ENCODE measurements around the gene UBE2D2. TPM values are rescaled to one million over a fixed set of nuclear protein-coding genes. Genes with fewer than 3 reads are reported as not detected.

UBE2D2 gene
- total and polyA plus RNA-seq, 2 experiments from 2014 or later, result 120 to 172 TPM

- ATAC-seq (no peak), DNase-seq (ENCODE audit: low spot score) (no peak)
- H3K4me1 Mint-ChIP-seq, result peaks cover 5% of the 10 kb centered on the region
- H3K27ac Mint-ChIP-seq, result no peak overlapping the region
- H3K36me3 Mint-ChIP-seq (ENCODE audit: low read depth), result peaks cover 37% of the 10 kb centered on the region
- Histone ChIP-seq H3K79me2 (replicated peaks; ENCODE audit: insufficient read depth) (peaks cover 99% of the 10 kb centered on the region), H3K4me2 (no peak overlapping the region), H3K9me2 (ENCODE audit: insufficient read depth) (no peaks in the 10 kb centered on the region), H4K20me1 (replicated peaks; ENCODE audit: insufficient read depth) (peaks cover 51% of the 10 kb centered on the region), H3K27me3 (ENCODE audit: insufficient read depth) (no peaks in the 10 kb centered on the region), H3K27ac (ENCODE audit: low read depth) (no peak overlapping the region), H3F3A (replicated peaks; ENCODE audit: low read depth) (peaks cover 17% of the 10 kb centered on the region), H2AFZ (no peak overlapping the region), H3K36me3 (ENCODE audit: insufficient read depth) (peaks cover 9% of the 10 kb centered on the region), H3K4me1 (ENCODE audit: insufficient read depth) (peaks cover 3% of the 10 kb centered on the region), H3K4me3 (no peak overlapping the region)
- H3K4me3 Mint-ChIP-seq, result no peak overlapping the region
- no peak for TF ChIP-seq NANOG (IDR thresholded peaks at IDR 0.05; ENCODE audit: borderline replicate concordance)
- TF ChIP-seq CREB1 (CRISPR knock-in tag; IDR thresholded peaks at IDR 0.05; ENCODE audit: low read depth), result no peak
- no peak for TF ChIP-seq POLR2AphosphoS5 (IDR thresholded peaks at IDR 0.05; ENCODE audit: low read depth)
- TF ChIP-seq ZNF462 (CRISPR knock-in tag; IDR thresholded peaks at IDR 0.05), result no peak
- no peak for TF ChIP-seq ETS1 (IDR thresholded peaks at IDR 0.05)
- TF ChIP-seq EZH2phosphoT487 (IDR thresholded peaks at IDR 0.05; ENCODE audit: unreplicated experiment), result no peak
- no peak for TF ChIP-seq ZNF331 (CRISPR knock-in tag; IDR thresholded peaks at IDR 0.05; ENCODE audit: low read depth)
- TF ChIP-seq CTCF (conservative IDR thresholded peaks at IDR 0.05; ENCODE audit: low read depth in 2 of 2), result no peak
- no peak for TF ChIP-seq REST (IDR thresholded peaks at IDR 0.05; ENCODE audit: unreplicated experiment)
- no peak for TF ChIP-seq STAT1 (IDR thresholded peaks at IDR 0.05; ENCODE audit: unreplicated experiment)
- no peak for TF ChIP-seq ZNF114 (CRISPR knock-in tag; IDR thresholded peaks at IDR 0.05)
- no peak for TF ChIP-seq EZH2 (IDR thresholded peaks at IDR 0.05; ENCODE audit: low read depth, unreplicated experiment)
- no peak for TF ChIP-seq JUNB (IDR thresholded peaks at IDR 0.05; ENCODE audit: unreplicated experiment)
- peaks cover 2% of the 10 kb centered on the region for H3K27me3 Mint-ChIP-seq (ENCODE audit: insufficient read depth, low read depth, poor library complexity)
- H3K9me3 Mint-ChIP-seq, result no peaks in the 10 kb centered on the region
Measured at GRCh38 chr5:139597134-139597533, 36.0 kb downstream of the UBE2D2 start.
